Measurements from ENCODE around the gene DDR2.
"Not testable (repeated sequence)": the region's sequence is repeated elsewhere in the genome, so short reads cannot be mapped to it uniquely, and the experiment has no call there.

Gene DDR2

GRCh38 chr1:162728573-162728972, 96.3 kb downstream of the DDR2 start:
- Histone ChIP-seq H2AFZ (ENCODE audit: low read length) (0 out of 2 replicates have a peak overlapping the region, but pooled peaks have one; percentile 12), H3K9me2 (replicated peaks; ENCODE audit: insufficient read depth, low read length) (no peaks in the 10 kb centered on the region), H3K4me2 (ENCODE audit: low read depth, low read length) (no peak overlapping the region), H3F3A (ENCODE audit: insufficient read depth, low read length) (no peaks in the 10 kb centered on the region), H3K4me3 (ENCODE audit: low read length) (no peak overlapping the region), H3K9me3 (replicated peaks; ENCODE audit: insufficient read depth, low read length) (no peaks in the 10 kb centered on the region), H4K20me1 (ENCODE audit: insufficient read depth, low read length) (no peaks in the 10 kb centered on the region), H3K79me2 (ENCODE audit: low read length) (no peaks in the 10 kb centered on the region), H3K9ac (ENCODE audit: low read length) (no peak overlapping the region), H3K36me3 (replicated peaks; ENCODE audit: insufficient read depth, low read length) (no peaks in the 10 kb centered on the region), H3K27ac (ENCODE audit: low read length) (no peak overlapping the region), H3K4me1 (ENCODE audit: low read length) (no peaks in the 10 kb centered on the region), H3K27me3 (replicated peaks; ENCODE audit: insufficient read depth, low read length) (no peaks in the 10 kb centered on the region)
- no peak for TF ChIP-seq EZH2phosphoT487 (IDR thresholded peaks at IDR 0.05; ENCODE audit: low read length)
- TF ChIP-seq EZH2 (optimal IDR thresholded peaks at IDR 0.05; ENCODE audit: low read depth, low read length), result no peak
- TF ChIP-seq CTCF (IDR thresholded peaks at IDR 0.05; ENCODE audit: low read length), result no peak
- no peak for DNase-seq

GRCh38 chr1:162729195-162729774, 97.0 kb downstream of the DDR2 start:
- not testable (repeated sequence) for H3K4me2 ChIP-seq (ENCODE audit: low read depth, low read length); H3K9ac ChIP-seq (ENCODE audit: low read length); H3K79me2 ChIP-seq (ENCODE audit: low read length); H2AFZ ChIP-seq (ENCODE audit: low read length); H3K9me3 ChIP-seq (replicated peaks; ENCODE audit: insufficient read depth, low read length); H3K4me1 ChIP-seq (ENCODE audit: low read length); H3F3A ChIP-seq (ENCODE audit: insufficient read depth, low read length); H3K27ac ChIP-seq (ENCODE audit: low read length); DNase-seq; H3K36me3 ChIP-seq (replicated peaks; ENCODE audit: insufficient read depth, low read length); H3K27me3 ChIP-seq (replicated peaks; ENCODE audit: insufficient read depth, low read length); H3K4me3 ChIP-seq (ENCODE audit: low read length); H4K20me1 ChIP-seq (ENCODE audit: insufficient read depth, low read length); H3K9me2 ChIP-seq (replicated peaks; ENCODE audit: insufficient read depth, low read length)

- TF ChIP-seq CTCF (IDR thresholded peaks at IDR 0.05; ENCODE audit: low read length) (no peak), EZH2phosphoT487 (IDR thresholded peaks at IDR 0.05; ENCODE audit: low read length) (no peak), EZH2 (optimal IDR thresholded peaks at IDR 0.05; ENCODE audit: low read depth, low read length) (no peak)
- H3K4me2 ChIP-seq (ENCODE audit: low read depth, low read length), result no peak overlapping the region
- H3F3A ChIP-seq (ENCODE audit: insufficient read depth, low read length), result no peaks in the 10 kb centered on the region
- no peaks in the 10 kb centered on the region for H3K36me3 ChIP-seq (replicated peaks; ENCODE audit: insufficient read depth, low read length)
- no peaks in the 10 kb centered on the region for H3K9me3 ChIP-seq (replicated peaks; ENCODE audit: insufficient read depth, low read length)
- H3K4me1 ChIP-seq (ENCODE audit: low read length), result no peaks in the 10 kb centered on the region
- no peaks in the 10 kb centered on the region for H4K20me1 ChIP-seq (ENCODE audit: insufficient read depth, low read length)
- no peak overlapping the region for H3K4me3 ChIP-seq (ENCODE audit: low read length)
- H3K27me3 ChIP-seq (replicated peaks; ENCODE audit: insufficient read depth, low read length), result no peaks in the 10 kb centered on the region
- no peaks in the 10 kb centered on the region for H3K9me2 ChIP-seq (replicated peaks; ENCODE audit: insufficient read depth, low read length)
- H3K27ac ChIP-seq (ENCODE audit: low read length), result no peak overlapping the region
- H2AFZ ChIP-seq (ENCODE audit: low read length), result no peak overlapping the region
- H3K79me2 ChIP-seq (ENCODE audit: low read length), result no peaks in the 10 kb centered on the region
- H3K9ac ChIP-seq (ENCODE audit: low read length), result no peak overlapping the region
- no peak for DNase-seq
Measured at GRCh38 chr1:162732094-162732493, 99.8 kb downstream of the DDR2 start.

- H3K4me2 ChIP-seq (ENCODE audit: low read depth, low read length), result no peak overlapping the region
- no peaks in the 10 kb centered on the region for H3K4me1 ChIP-seq (ENCODE audit: low read length)
- no peaks in the 10 kb centered on the region for H3K79me2 ChIP-seq (ENCODE audit: low read length)
- no peaks in the 10 kb centered on the region for H3F3A ChIP-seq (ENCODE audit: insufficient read depth, low read length)
- no peak for DNase-seq
- no peak overlapping the region for H3K9ac ChIP-seq (ENCODE audit: low read length)
- no peaks in the 10 kb centered on the region for H4K20me1 ChIP-seq (ENCODE audit: insufficient read depth, low read length)
- H2AFZ ChIP-seq (ENCODE audit: low read length), result no peak overlapping the region
- TF ChIP-seq EZH2 (optimal IDR thresholded peaks at IDR 0.05; ENCODE audit: low read depth, low read length) (no peak), CTCF (IDR thresholded peaks at IDR 0.05; ENCODE audit: low read length) (no peak), EZH2phosphoT487 (IDR thresholded peaks at IDR 0.05; ENCODE audit: low read length) (no peak)
- H3K36me3 ChIP-seq (replicated peaks; ENCODE audit: insufficient read depth, low read length), result no peaks in the 10 kb centered on the region
- H3K9me2 ChIP-seq (replicated peaks; ENCODE audit: insufficient read depth, low read length), result no peaks in the 10 kb centered on the region
- no peaks in the 10 kb centered on the region for H3K9me3 ChIP-seq (replicated peaks; ENCODE audit: insufficient read depth, low read length)
- H3K27ac ChIP-seq (ENCODE audit: low read length), result no peak overlapping the region
- no peak overlapping the region for H3K4me3 ChIP-seq (ENCODE audit: low read length)
- H3K27me3 ChIP-seq (replicated peaks; ENCODE audit: insufficient read depth, low read length), result no peaks in the 10 kb centered on the region
Measured at GRCh38 chr1:162732566-162733335, 100.5 kb downstream of the DDR2 start.
